DMS 273 (cell line): ENCODE data around the gene MFSD12.

Experiments used
- DNase-seq: peaks from one replicate; lab custom pipeline; 2025; ENCODE audit not compliant: unreplicated experiment; lab: John Stamatoyannopoulos, UW

Gene MFSD12

DNA sequence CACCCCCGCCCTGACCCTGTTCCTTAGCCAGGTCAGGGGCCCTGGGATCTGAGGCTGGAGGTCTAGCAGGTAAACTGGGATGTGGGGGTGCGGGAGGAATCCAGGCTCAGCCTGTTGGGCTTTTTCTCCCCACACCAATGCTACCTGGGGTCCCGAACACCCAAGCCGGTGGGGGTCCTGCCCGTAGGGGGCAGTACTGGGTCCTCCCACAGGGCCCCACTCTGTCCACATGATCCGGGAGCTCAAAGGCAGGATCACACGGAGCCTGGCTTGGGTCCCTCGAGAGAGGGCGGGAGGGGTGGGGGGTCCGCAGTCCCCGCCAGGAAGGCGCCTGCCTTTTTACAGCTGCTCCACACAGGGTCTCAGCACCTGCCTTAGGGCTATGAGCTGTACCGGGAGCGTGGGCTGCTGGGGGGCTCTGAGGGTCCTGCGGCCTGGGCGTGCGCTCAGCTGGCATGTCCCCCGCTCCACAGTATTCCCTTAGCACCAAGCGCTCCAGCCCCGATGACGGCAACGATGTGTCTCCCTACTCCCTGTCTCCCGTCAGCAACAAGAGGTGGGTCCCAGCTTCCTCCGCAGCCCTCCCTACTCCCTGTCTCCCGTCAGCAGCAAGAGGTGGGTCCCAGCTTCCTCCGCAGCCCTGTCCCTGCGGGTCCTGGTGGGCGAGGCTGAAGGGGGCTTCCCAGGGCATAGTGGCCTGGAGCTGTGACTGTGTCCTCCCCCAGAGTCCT lies 30.7 kb downstream of the MFSD12 start:
- no peak for DNase-seq

DNA sequence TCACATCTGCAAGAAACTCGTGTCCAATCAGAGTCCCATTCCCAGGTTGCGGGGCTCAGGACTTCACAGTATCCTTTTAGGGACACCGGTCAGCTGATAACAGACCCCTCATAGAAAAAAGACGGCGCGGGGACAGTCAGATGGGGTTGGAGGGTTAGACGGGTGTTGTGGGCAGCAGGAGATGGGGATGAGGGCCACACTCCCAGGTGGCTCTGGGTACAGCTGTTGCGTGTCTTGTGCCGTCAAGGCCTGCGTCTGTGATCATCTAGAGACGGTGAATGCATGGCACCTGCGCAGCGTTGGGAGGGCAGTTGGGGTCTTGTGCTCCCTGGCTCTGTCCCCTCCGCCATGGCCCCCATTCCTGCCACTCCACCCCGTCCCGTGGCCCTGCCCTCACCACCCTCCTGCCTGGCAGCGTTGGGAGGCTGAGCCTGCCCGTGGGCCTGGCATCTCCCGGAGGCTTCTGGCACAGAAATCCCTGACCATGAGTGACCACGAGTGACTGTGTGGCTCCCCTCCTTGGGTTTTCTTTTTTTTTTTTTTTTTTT lies 32.4 kb downstream of the MFSD12 start:
- no peak for DNase-seq

- no peak for DNase-seq
Observed at GRCh38 chr19:3524078-3524842, 33.1 kb downstream of the MFSD12 start.

GRCh38 chr19:3523361-3524077 lies 33.9 kb downstream of the MFSD12 start:
- DNase-seq = no peak

- no peak for DNase-seq
Observed at GRCh38 chr19:3522421-3523360, 34.7 kb downstream of the MFSD12 start.

DNA sequence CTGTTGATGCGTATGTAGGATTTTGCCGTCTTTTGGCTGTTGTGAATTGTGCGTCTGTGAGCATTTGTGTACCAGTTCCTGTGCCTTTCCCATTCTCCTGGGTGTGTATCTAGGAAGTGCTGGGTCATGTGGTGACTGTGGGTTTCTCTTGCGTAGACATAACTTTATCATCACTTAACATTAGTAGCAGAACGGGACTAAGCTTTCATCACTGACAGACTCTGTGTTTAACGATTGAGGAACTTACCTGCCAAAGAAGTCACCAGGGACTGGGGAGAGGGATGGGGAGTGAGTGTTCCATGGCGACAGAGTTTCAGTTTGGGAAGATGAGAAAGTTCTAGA lies 36.3 kb downstream of the MFSD12 start:
- DNase-seq = no peak

GRCh38 chr19:3520166-3521103 lies 37.0 kb downstream of the MFSD12 start:
- no peak for DNase-seq

DNA sequence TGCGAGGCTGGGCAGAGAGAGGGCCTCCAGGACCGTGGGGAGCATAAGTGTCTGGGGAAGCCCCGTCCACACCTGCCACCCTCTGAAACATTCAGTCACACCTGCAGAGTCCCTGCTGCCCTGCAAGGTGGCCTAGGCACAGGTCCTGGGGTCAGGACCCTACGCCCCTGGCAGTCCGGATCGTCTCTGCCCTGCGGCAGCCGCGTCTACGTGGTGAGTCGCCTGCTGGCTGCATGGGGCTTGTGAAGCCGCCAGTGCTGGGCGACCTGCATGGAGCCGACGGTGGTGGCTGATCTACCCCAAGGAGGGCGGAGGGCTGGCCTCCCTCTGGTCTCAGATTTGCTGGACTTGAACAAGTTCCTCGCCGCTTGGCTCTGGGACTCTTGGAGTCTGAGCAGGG lies 38.3 kb downstream of the MFSD12 start:
- DNase-seq = no peak

- no peak for DNase-seq
Observed at GRCh38 chr19:3518659-3519058, 38.7 kb downstream of the MFSD12 start.

GRCh38 chr19:3518255-3518654 lies 39.1 kb downstream of the MFSD12 start:
- DNase-seq = no peak

DNA sequence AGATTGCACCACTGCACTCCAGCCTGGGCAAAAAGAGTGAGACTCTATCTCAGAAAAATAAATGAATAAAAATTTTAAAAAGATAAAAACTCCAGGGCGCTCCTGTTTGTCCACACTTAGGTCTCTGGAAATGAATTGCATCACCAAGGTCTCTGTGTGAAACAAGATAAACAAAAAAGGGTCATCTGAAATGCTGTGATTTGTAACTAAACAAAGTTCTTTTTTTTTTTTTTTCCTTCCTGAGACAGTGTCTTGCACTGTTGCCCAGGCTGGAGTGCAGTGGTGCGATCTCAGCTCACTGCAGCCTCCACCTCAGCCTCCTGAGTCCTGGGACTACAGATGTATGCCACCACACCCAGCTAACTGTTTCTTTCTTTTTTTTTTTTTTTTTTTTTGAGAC lies 39.7 kb downstream of the MFSD12 start:
- no peak for DNase-seq

- peak; percentile 85 for DNase-seq
Observed at GRCh38 chr19:3516675-3517207, 40.6 kb downstream of the MFSD12 start.

DNA sequence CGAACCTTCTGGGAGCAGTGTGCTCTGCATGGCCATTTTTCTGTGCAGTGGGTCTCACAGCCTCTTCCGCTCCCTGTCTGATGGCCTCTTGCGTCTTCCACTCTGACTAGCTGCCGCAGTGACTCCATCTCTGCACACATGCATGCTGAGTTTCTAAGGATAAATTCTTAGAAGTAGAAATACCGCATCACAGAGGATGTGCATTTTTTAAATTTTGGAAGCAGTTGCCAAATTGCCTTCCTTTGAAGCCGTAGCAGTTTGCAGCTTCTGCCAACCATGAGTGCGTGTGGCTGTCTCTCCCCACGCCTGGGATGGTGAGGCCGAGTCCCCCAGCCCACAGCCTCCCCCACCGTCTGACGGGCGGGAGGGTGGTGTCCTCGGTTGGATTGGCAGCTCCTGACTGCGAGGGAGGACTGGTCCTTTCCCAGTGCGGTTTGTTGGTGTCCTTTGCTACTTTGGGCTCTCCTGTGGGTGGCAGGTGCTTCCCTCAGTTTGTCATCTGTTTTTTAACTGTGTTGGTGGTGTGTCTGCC lies 41.4 kb downstream of the MFSD12 start:
- DNase-seq = no peak

GRCh38 chr19:3514930-3515329 lies 42.5 kb downstream of the MFSD12 start:
- DNase-seq = no peak

GRCh38 chr19:3513229-3514140 lies 43.9 kb downstream of the MFSD12 start:
- DNase-seq = no peak

GRCh38 chr19:3512562-3513228 lies 44.7 kb downstream of the MFSD12 start:
- no peak for DNase-seq

DNA sequence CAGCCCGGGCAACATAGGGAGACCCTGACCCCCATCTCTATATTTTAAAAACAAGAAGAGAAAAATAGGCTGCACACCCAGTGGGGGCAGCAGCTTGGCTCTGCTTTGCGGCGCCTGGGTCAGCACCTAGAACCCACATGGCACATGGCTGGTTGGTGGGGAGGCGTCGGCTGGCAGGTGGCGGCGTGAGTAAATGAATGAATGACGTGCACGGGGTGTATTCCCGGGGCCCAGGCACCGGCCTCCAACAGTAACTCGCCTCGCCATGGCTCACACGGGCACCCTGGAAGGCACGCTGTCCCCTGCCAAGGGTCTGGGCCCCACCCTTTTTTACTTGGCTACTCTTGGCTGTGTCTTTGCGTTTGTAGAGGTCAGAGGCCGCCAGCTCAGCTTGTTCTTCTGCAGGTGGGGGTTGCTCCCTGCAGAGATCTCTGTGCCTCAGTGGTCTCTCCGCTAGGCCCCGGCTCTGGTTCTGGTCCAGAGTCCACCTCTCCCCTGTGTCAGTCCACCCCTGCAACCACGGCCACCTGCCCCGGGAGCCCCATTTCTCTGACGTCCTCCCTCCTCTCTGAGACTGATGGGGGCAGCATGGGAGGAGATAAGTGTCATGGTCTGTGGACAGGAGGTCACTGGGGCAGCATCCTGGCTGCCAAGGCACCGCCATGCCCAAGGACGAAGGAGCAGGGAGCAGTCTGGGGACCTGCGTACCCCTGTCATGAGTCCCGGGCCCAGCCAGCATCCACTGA lies 45.7 kb downstream of the MFSD12 start:
- no peak for DNase-seq
